LNCAP (cell line): Measurements from ENCODE around the gene CTXND1.

ENCODE experiments used
- CTCF ChIP-seq: fragments of 450-650 bp; IDR thresholded peaks from 2 replicates; pipeline ENCODE4 v1.5.1; 2017; ENCODE audit warnings: mild to moderate bottlenecking

CTXND1 gene

GRCh38 chr15:80252121-80252518, at the start of gene CTXND1:
Gene CTXND1, minus strand, starts transcription at chr15:80252213. Its CDS starts 50,264 bp downstream, at chr15:80201949.
- no peak for TF ChIP-seq CTCF

- TF ChIP-seq CTCF, result no peak
These were observed 49.5 kb upstream of the CTXND1 start for GRCh38 chr15:80301472-80301871.

GRCh38 chr15:80292079-80292478, 40.1 kb upstream of the CTXND1 start:
- TF ChIP-seq CTCF, result no peak

GRCh38 chr15:80289528-80290495, 37.8 kb upstream of the CTXND1 start:
- TF ChIP-seq CTCF, result no peak

- no peak for TF ChIP-seq CTCF
These were observed 36.1 kb upstream of the CTXND1 start for GRCh38 chr15:80288131-80288530.

GRCh38 chr15:80286055-80286454, 34.0 kb upstream of the CTXND1 start:
- TF ChIP-seq CTCF, result no peak

- no peak for TF ChIP-seq CTCF
These were observed 33.4 kb upstream of the CTXND1 start for GRCh38 chr15:80285379-80285778.
